B cell (primary cell): ENCODE results near the gene HS2ST1.

ENCODE experiments used
- CTCF ChIP-seq: fragments of 200-600 bp; IDR thresholded peaks from one replicate; pipeline ENCODE4 v1.8.0; 2022; ENCODE audit warnings: antibody characterized with exemption, mild to moderate bottlenecking
- EZH2 ChIP-seq: IDR thresholded peaks from 2 replicates; pipeline ENCODE4 v1.6.1; 2012; ENCODE audit warnings: borderline replicate concordance, low read depth, mild to moderate bottlenecking, moderate library complexity, low read length; ENCODE audit not compliant: insufficient read depth, poor library complexity, severe bottlenecking

DNA sequence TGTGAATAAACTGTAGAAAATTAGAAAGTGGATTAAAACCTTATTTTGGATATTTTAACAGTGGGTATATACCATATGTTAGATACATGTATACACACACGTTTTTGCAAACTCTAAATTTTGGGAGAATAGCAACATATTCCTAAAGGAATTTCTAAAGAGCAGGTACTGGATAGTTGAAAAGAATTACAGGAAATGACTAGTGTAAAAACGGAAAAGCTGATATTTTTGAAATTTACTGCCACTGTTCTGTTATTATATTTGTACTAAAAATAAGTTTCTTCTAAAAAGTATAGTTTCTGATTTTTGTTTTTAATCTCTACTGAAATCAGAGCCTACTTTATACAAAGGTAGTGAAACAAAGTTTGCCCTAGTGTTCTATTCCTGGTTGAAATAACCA lies 114.1 kb downstream of the HS2ST1 start:
- TF ChIP-seq CTCF (no peak), EZH2 (no peak)
